HepG2 (cell line): ENCODE measurements around the gene AUNIP. TPM values are rescaled to one million over a fixed set of nuclear protein-coding genes. Genes with fewer than 3 reads are reported as not detected.

Source experiments
- FOXO1 ChIP-seq: sonication (generic); formaldehyde crosslinking; IDR thresholded peaks from 2 replicates; pipeline ENCODE4 v1.4.0; 2020; ENCODE audit warnings: missing genetic modification reagents
- HNF4A ChIP-seq: sonication (generic); formaldehyde crosslinking; IDR thresholded peaks from 2 replicates; pipeline ENCODE4 v1.4.0; 2020; ENCODE audit warnings: missing genetic modification reagents
- JUN ChIP-seq: sonication (generic); formaldehyde crosslinking; IDR thresholded peaks from 2 replicates; pipeline ENCODE4 v1.4.0; 2020; ENCODE audit warnings: mild to moderate bottlenecking, missing genetic modification reagents
- KLF11 ChIP-seq: IDR thresholded peaks from 2 replicates; pipeline ENCODE4 v1.6.1; 2016; ENCODE audit warnings: missing compliant biosample characterization
- MLLT10 ChIP-seq: sonication (generic); formaldehyde crosslinking; IDR thresholded peaks from 2 replicates; pipeline ENCODE4 v1.4.0; 2020; ENCODE audit warnings: missing genetic modification reagents
- NCOA2 ChIP-seq: sonication (generic); formaldehyde crosslinking; IDR thresholded peaks from 2 replicates; pipeline ENCODE4 v1.8.0; 2022; ENCODE audit warnings: inconsistent platforms
- NFRKB ChIP-seq: fragments of 450-650 bp; IDR thresholded peaks from 2 replicates; pipeline ENCODE4 v1.6.1; 2017
- RARA ChIP-seq: IDR thresholded peaks from 2 replicates; pipeline ENCODE4 v1.6.1; 2016; ENCODE audit warnings: missing genetic modification reagents, missing compliant biosample characterization
- RFX1 ChIP-seq: fragments of 450-650 bp; IDR thresholded peaks from 2 replicates; pipeline ENCODE4 v1.6.1; 2017
- SRY ChIP-seq: sonication (generic); formaldehyde crosslinking; IDR thresholded peaks from 2 replicates; pipeline ENCODE4 v1.8.0; 2022; ENCODE audit warnings: mild to moderate bottlenecking, missing genetic modification reagents
- ZMYM2 ChIP-seq: sonication (generic); formaldehyde crosslinking; IDR thresholded peaks from 2 replicates; pipeline ENCODE4 v1.8.0; 2022; ENCODE audit warnings: mild to moderate bottlenecking, missing genetic modification reagents
- ZNF264 ChIP-seq: sonication (generic); formaldehyde crosslinking; IDR thresholded peaks from 2 replicates; pipeline ENCODE4 v1.4.0; 2020; ENCODE audit warnings: missing genetic modification reagents
- ZNF501 ChIP-seq: sonication (generic); formaldehyde crosslinking; IDR thresholded peaks from 2 replicates; pipeline ENCODE4 v1.5.1; 2020; ENCODE audit warnings: mild to moderate bottlenecking, moderate library complexity, missing genetic modification reagents
- ZNF713 ChIP-seq: sonication (generic); formaldehyde crosslinking; IDR thresholded peaks from 2 replicates; pipeline ENCODE4 v1.4.0; 2020; ENCODE audit warnings: mild to moderate bottlenecking, missing genetic modification reagents
- ZNF761 ChIP-seq: sonication (generic); formaldehyde crosslinking; conservative IDR thresholded peaks from 2 replicates; pipeline ENCODE4 v1.4.0; 2020; ENCODE audit warnings: mild to moderate bottlenecking, missing genetic modification reagents
- ZNF780A ChIP-seq: sonication (generic); formaldehyde crosslinking; IDR thresholded peaks from 2 replicates; pipeline ENCODE4 v1.8.0; 2022; ENCODE audit warnings: mild to moderate bottlenecking, missing genetic modification reagents, moderate library complexity
- ZNF883 ChIP-seq: sonication (generic); formaldehyde crosslinking; IDR thresholded peaks from 2 replicates; pipeline ENCODE4 v1.5.1; 2020; ENCODE audit warnings: mild to moderate bottlenecking, missing genetic modification reagents; ENCODE audit errors: not compliant biosample characterization
- ZSCAN12 ChIP-seq: sonication (generic); formaldehyde crosslinking; IDR thresholded peaks from 2 replicates; pipeline ENCODE4 v1.9.0; 2021; ENCODE audit warnings: mild to moderate bottlenecking, missing genetic modification reagents
- polyA plus RNA-seq, 8 experiments: library from polyadenylated mRNA; depleted of rRNA in 3 of 8; stranded (reverse) in 7 of 8; unstranded in 1 of 8; fragments of >200 nt; fragmentation: Illumina TruSeq in 4 of 8; extraction: Trizol in 4 of 8; gene quantifications; 2 replicates each; pipeline versions ENCODE4 v1.2.1 to v1.2.3, GENCODE V29; 2011 to 2016; ENCODE audit warnings: low read depth in 4 of 8, missing spikeins in 1 of 8, mixed read lengths in 1 of 8; ENCODE audit not compliant: insufficient read depth in 1 of 8
- total RNA-seq, 5 experiments: library from RNA; depleted of rRNA; stranded (reverse); fragments of >200 nt; fragmentation: Illumina TruSeq; extraction: Trizol; gene quantifications; 2 replicates each; pipeline ENCODE4 v1.2.3, GENCODE V29; 2016; ENCODE audit warnings: low read depth in 1 of 5
- TF ChIP-seq, protein P1 (sequence below), 2 experiments: fragments of 450-650 bp in 1 of 2; sonication (generic) in 1 of 2; formaldehyde crosslinking in 1 of 2; IDR thresholded peaks; 2 replicates each; pipeline versions ENCODE4 v1.6.1 to v1.8.0; 2016 to 2022; ENCODE audit warnings: antibody characterized with exemption in 1 of 2, mild to moderate bottlenecking in 1 of 2, missing genetic modification reagents in 1 of 2
- TF ChIP-seq, protein P2 (sequence below): sonication (generic); formaldehyde crosslinking; IDR thresholded peaks from 2 replicates; pipeline ENCODE4 v1.4.0; 2020; ENCODE audit warnings: missing genetic modification reagents
- TF ChIP-seq, protein P3 (sequence below): IDR thresholded peaks from 2 replicates; pipeline ENCODE4 v1.6.1; 2016

Gene AUNIP
- total and polyA plus RNA-seq, 2 of the 13 experiments (the other 11 are each of a cell fraction or from before 2014, with no cell fraction given), result 3.8 to 12.3 TPM

GRCh38 chr1:25875154-25875855 lies 16.0 kb upstream of the AUNIP start, which contains the start of gene PAQR7 (continued):
- peak; percentile 39; the same call in 1 of the 2 replicates for TF ChIP-seq NCOA2 (CRISPR knock-in tag)
- peak; percentile 86 for TF ChIP-seq ZNF883 (CRISPR knock-in tag)
- TF ChIP-seq ZNF761, result peak; percentile 64; the same call in 1 of the 2 replicates
- peak; percentile 70 for TF ChIP-seq RARA (CRISPR knock-in tag)
- TF ChIP-seq ZNF713 (CRISPR knock-in tag), result 0 out of 2 replicates have a peak, but pooled peaks have one; percentile 77
- no peak for TF ChIP-seq JUN
- TF ChIP-seq RFX1, result no peak
- TF ChIP-seq ZNF780A (CRISPR knock-in tag), result no peak
- peak; percentile 3; the same call in 1 of the 2 replicates for TF ChIP-seq ZNF501 (CRISPR knock-in tag)
- no peak; the same call in 1 of the 2 replicates for TF ChIP-seq FOXO1
- TF ChIP-seq NFRKB, result no peak
- TF ChIP-seq, protein P1, sequence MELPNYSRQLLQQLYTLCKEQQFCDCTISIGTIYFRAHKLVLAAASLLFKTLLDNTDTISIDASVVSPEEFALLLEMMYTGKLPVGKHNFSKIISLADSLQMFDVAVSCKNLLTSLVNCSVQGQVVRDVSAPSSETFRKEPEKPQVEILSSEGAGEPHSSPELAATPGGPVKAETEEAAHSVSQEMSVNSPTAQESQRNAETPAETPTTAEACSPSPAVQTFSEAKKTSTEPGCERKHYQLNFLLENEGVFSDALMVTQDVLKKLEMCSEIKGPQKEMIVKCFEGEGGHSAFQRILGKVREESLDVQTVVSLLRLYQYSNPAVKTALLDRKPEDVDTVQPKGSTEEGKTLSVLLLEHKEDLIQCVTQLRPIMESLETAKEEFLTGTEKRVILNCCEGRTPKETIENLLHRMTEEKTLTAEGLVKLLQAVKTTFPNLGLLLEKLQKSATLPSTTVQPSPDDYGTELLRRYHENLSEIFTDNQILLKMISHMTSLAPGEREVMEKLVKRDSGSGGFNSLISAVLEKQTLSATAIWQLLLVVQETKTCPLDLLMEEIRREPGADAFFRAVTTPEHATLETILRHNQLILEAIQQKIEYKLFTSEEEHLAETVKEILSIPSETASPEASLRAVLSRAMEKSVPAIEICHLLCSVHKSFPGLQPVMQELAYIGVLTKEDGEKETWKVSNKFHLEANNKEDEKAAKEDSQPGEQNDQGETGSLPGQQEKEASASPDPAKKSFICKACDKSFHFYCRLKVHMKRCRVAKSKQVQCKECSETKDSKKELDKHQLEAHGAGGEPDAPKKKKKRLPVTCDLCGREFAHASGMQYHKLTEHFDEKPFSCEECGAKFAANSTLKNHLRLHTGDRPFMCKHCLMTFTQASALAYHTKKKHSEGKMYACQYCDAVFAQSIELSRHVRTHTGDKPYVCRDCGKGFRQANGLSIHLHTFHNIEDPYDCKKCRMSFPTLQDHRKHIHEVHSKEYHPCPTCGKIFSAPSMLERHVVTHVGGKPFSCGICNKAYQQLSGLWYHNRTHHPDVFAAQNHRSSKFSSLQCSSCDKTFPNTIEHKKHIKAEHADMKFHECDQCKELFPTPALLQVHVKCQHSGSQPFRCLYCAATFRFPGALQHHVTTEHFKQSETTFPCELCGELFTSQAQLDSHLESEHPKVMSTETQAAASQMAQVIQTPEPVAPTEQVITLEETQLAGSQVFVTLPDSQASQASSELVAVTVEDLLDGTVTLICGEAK (IDR thresholded peaks at IDR 0.05), result no peak
- TF ChIP-seq, protein P1 (CRISPR knock-in tag; IDR thresholded peaks at IDR 0.05), result peak; percentile 56; the same call in 1 of the 2 replicates
- TF ChIP-seq KLF11 (CRISPR knock-in tag), result no peak
- peak; percentile 80; the same call in 1 of the 2 replicates for TF ChIP-seq SRY (CRISPR knock-in tag)
- no peak for TF ChIP-seq MLLT10 (CRISPR knock-in tag)
- TF ChIP-seq ZSCAN12 (CRISPR knock-in tag), result no peak
- TF ChIP-seq ZMYM2 (CRISPR knock-in tag), result peak; percentile 27; the same call in 1 of the 2 replicates
- TF ChIP-seq, protein P2, sequence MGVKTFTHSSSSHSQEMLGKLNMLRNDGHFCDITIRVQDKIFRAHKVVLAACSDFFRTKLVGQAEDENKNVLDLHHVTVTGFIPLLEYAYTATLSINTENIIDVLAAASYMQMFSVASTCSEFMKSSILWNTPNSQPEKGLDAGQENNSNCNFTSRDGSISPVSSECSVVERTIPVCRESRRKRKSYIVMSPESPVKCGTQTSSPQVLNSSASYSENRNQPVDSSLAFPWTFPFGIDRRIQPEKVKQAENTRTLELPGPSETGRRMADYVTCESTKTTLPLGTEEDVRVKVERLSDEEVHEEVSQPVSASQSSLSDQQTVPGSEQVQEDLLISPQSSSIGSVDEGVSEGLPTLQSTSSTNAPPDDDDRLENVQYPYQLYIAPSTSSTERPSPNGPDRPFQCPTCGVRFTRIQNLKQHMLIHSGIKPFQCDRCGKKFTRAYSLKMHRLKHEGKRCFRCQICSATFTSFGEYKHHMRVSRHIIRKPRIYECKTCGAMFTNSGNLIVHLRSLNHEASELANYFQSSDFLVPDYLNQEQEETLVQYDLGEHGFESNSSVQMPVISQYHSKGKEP (CRISPR knock-in tag), result peak; percentile 92
- TF ChIP-seq ZNF264 (CRISPR knock-in tag), result 0 out of 2 replicates have a peak, but pooled peaks have one; percentile 12
- no peak for TF ChIP-seq HNF4A (CRISPR knock-in tag)
- TF ChIP-seq, protein P3, sequence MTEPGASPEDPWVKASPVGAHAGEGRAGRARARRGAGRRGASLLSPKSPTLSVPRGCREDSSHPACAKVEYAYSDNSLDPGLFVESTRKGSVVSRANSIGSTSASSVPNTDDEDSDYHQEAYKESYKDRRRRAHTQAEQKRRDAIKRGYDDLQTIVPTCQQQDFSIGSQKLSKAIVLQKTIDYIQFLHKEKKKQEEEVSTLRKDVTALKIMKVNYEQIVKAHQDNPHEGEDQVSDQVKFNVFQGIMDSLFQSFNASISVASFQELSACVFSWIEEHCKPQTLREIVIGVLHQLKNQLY (CRISPR knock-in tag), result peak; percentile 75
